HCT116 (cell line): Measurements from ENCODE around the gene AQP12B.
"Not testable (repeated sequence)": the region's sequence is repeated elsewhere in the genome, so short reads cannot be mapped to it uniquely, and the experiment has no call there.

Experiments
- CTCF ChIP-seq, 3 experiments: fragments of 200-600 bp in 1 of 3; sonication (generic) in 1 of 3; IDR thresholded peaks in 2 of 3; conservative IDR thresholded peaks in 1 of 3; 2 replicates each; pipeline ENCODE4 v1.5.1; 2012 to 2017; ENCODE audit warnings: low read depth in 2 of 3, low read length in 2 of 3, antibody characterized with exemption in 1 of 3, borderline replicate concordance in 1 of 3, control low read depth in 1 of 3, mild to moderate bottlenecking in 1 of 3, mixed read lengths in 1 of 3, mixed run types in 1 of 3, moderate library complexity in 1 of 3; ENCODE audit not compliant: insufficient read depth in 1 of 3
- POLR2A ChIP-seq: IDR thresholded peaks from 2 replicates; pipeline ENCODE4 v1.7.0; 2011; ENCODE audit warnings: borderline replicate concordance; ENCODE audit not compliant: insufficient read depth, insufficient read length; ENCODE audit errors: extremely low read depth
- SIN3A ChIP-seq: IDR thresholded peaks from 2 replicates; pipeline ENCODE4 v1.6.1; 2012; ENCODE audit warnings: low read depth
- YY1 ChIP-seq: IDR thresholded peaks from 2 replicates; pipeline ENCODE4 v1.6.1; 2011; ENCODE audit warnings: low read length, low read depth, moderate library complexity, mild to moderate bottlenecking; ENCODE audit not compliant: insufficient replicate concordance; ENCODE audit errors: extremely low read depth

GRCh38 chr2:240678909-240679308 lies 3.8 kb downstream of the AQP12B start:
- not testable (repeated sequence) for TF ChIP-seq CTCF (IDR thresholded peaks at IDR 0.05 in 2 of 3, conservative IDR thresholded peaks at IDR 0.05 in 1 of 3; ENCODE audit: borderline replicate concordance in 1 of 3, insufficient read depth in 1 of 3, low read depth in 2 of 3, low read length in 2 of 3); POLR2A; YY1; SIN3A
